Measurements from ENCODE around the gene NR4A1.

Gene NR4A1

DNA sequence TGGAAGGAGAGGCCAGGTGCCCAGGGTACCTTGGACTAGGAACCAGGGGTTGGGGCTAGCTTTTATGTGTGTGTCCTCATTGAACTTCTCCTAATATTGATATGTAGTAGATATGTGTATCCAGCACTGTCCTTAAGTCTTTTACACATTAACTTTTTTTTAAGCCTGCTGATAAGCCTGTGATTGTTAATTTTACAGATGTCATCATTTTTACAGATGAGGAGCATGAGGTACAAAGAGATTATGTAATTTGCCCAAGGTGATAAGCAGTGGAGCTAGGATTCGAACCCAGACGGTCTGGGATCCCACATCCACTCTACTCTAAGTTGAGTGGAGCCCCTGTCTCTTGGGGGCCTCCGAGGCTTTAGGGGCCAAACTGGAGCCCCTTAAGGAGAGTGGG, 10.2 kb upstream of the NR4A1 start:
- Mint-ChIP-seq H3K4me3 (no peak overlapping the region), H3K36me3 (ENCODE audit: low read depth) (no peaks in the 10 kb centered on the region), H3K9me3 (no peaks in the 10 kb centered on the region), H3K27ac (no peak overlapping the region), H3K4me1 (ENCODE audit: low read depth) (peaks cover 56% of the 10 kb centered on the region), H3K27me3 (peaks cover 32% of the 10 kb centered on the region)
- intact Hi-C loops (cut with micrococcal nuclease), result no loop called here

DNA sequence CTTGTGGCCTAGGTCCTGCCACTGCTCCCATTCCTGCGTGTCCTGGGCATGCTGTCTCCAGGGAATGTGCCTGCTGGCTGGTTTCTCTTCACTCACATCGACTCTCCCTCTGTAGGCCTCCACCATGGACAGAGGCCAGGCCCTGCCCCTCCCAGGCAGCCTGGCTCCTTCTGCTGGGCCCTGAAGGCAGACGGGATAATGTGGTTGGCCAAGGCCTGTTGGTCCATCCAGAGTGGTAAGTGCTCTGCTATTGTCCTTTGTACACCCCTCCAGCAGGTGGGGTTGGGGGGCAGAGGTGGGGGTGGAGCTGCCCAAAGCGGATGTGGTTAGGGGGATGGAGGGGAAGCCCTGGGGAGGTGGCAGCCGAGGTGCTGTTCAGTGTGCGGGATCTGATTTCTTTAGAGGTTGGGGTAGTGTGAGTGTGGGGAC, 9.5 kb upstream of the NR4A1 start:
- H3K9me3 Mint-ChIP-seq, result no peaks in the 10 kb centered on the region
- H3K27me3 Mint-ChIP-seq, result peaks cover 28% of the 10 kb centered on the region
- no peaks in the 10 kb centered on the region for H3K36me3 Mint-ChIP-seq (ENCODE audit: low read depth)
- peak overlapping the region; percentile 14 for H3K27ac Mint-ChIP-seq
- H3K4me3 Mint-ChIP-seq, result no peak overlapping the region
- H3K4me1 Mint-ChIP-seq (ENCODE audit: low read depth), result peaks cover 59% of the 10 kb centered on the region
- intact Hi-C loops (cut with micrococcal nuclease), result no loop called here

DNA sequence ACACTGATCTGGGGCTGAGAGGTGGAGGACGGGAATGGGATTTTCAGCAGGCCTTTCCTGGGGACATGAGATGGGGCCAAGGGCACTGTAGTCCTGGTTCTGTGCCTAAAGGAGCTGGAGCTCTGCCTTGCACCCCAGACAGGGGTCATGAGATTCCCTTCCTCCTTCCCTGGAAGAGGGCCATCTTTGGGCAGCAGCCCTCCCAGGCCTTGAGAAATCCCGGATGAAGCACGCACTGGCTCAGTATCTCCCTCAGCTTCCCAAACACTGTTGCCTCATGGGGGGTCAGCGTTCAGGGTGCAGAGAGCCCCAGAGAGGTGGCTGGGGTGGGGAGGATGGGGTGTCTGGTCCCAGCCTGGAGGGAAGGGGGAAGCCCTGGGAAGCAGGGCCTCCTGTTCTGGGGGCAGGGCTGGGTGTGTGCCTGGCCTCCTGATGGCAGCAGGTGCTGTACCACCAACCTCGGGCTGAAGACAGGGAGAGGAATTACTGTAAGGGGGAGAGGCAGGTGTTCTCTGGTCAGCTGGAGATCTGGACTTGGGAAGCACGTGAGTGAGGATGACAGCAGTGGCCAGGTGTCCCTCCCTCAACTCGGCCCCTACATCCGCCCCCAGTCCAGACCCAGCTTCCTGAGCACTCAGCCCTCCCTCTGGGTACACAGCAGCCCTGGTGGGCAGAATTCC, 8.4 kb upstream of the NR4A1 start:
- Mint-ChIP-seq H3K4me3 (no peak overlapping the region), H3K9me3 (no peaks in the 10 kb centered on the region), H3K27me3 (peaks cover 22% of the 10 kb centered on the region), H3K36me3 (ENCODE audit: low read depth) (no peaks in the 10 kb centered on the region), H3K4me1 (ENCODE audit: low read depth) (peaks cover 63% of the 10 kb centered on the region), H3K27ac (no peak overlapping the region)
- intact Hi-C loops (cut with micrococcal nuclease), result no loop called here

DNA sequence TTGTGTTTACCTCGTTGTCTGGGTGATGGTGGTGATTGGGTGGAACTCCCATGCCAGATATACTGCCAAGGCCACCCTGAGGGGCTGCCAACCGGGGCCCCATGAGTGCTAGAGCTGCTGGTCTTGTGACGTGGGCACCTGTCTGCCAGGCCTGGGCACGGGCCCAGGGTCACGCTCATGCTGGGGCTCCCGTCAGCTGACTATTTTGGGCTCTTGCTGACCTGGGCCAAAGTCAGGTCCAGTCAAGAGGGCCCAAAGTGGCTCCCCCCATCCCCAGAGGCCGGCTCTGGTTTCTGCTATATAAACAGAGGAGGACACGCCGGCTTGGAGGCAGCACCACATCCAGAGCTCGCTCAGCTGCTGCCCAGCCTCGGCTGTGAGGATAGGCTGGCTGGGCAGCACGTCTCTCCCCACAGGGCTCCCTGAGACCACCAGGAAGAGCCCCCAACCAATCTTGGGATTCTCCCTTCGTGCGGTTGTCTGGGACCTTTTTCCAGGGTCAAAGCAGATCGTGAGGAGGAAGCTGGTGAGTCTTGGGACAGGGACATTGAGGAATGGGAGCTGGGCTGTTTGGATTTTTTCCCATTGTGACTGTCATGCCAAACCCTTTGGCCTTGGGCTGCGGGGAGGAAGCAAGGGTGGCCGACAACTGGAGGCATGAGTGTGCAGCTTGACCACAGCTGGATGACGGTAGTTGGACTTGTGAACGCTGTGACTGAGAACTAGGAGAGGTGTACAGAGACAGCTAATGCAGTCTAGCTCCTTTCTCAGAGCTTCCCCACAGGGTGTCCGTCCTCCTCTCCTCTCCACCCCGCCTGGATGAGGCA, 7.6 kb upstream of the NR4A1 start:
- peaks cover 57% of the 10 kb centered on the region for H3K4me1 Mint-ChIP-seq (ENCODE audit: low read depth)
- intact Hi-C loops (cut with micrococcal nuclease), result no loop called here
- no peaks in the 10 kb centered on the region for H3K9me3 Mint-ChIP-seq
- H3K27ac Mint-ChIP-seq, result no peak overlapping the region
- peaks cover 18% of the 10 kb centered on the region for H3K27me3 Mint-ChIP-seq
- no peaks in the 10 kb centered on the region for H3K36me3 Mint-ChIP-seq (ENCODE audit: low read depth)
- no peak overlapping the region for H3K4me3 Mint-ChIP-seq

DNA sequence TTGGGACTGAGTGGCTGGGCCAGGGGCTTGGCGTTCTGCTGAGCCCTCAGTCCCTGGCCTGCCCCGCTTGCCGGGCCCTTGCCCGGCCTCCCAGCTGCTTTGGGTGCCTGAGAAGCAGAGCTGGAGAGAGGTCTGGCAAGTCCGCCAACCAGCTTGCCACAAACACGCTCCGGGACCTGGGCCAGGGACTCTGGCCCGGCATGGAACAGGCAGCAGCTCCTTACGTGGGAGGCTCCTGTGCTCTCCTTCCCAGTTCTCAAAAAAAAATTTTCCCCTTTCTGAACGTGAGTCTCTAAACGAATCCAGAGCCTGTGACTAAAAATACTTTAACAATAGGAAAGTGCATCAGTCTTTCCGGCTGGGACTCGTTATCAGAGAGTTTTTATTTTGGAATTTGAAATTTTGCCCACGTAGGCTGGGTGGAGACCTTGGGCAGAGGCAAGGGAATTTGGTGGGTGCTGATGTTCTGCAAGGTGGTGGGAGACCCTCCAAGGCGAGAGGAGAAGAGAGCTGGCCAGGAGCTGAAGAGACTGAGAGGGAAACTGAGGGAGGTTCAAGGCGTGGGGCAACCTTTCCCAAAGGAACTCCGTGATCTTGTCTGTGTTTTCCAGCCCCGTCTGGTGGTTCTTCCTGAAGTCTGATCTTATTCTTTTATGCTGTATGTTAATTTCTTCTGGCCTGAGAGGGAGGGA, 6.8 kb upstream of the NR4A1 start:
- H3K4me3 Mint-ChIP-seq, result no peak overlapping the region
- peaks cover 59% of the 10 kb centered on the region for H3K4me1 Mint-ChIP-seq (ENCODE audit: low read depth)
- no peaks in the 10 kb centered on the region for H3K36me3 Mint-ChIP-seq (ENCODE audit: low read depth)
- H3K9me3 Mint-ChIP-seq, result no peaks in the 10 kb centered on the region
- intact Hi-C loops (cut with micrococcal nuclease), result no loop called here
- peaks cover 23% of the 10 kb centered on the region for H3K27me3 Mint-ChIP-seq
- no peak overlapping the region for H3K27ac Mint-ChIP-seq

DNA sequence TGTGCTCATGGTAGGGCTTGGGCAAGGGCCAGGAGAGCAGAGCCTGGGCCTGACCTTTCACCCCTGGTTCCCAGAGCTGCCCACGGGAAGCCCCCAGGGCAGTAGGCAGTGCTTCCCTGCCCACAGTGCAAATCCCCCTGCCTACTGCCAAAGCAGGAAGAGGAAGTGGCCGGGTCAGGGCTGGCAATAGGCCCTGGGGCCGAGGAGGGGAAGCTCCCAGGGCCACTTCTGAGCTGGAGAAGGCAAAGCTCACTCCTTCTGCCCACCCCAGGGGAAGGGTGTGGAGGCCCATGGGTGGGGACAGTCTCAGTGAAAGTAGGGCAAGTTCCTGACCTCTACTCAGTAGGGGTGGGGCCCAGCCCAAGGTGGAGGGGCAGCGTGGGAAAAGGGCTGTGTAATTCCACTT, 5.4 kb upstream of the NR4A1 start:
- Mint-ChIP-seq H3K4me3 (no peak overlapping the region), H3K36me3 (ENCODE audit: low read depth) (no peaks in the 10 kb centered on the region), H3K9me3 (no peaks in the 10 kb centered on the region), H3K27me3 (peaks cover 22% of the 10 kb centered on the region), H3K27ac (peak overlapping the region; percentile 90), H3K4me1 (ENCODE audit: low read depth) (peaks cover 68% of the 10 kb centered on the region)
- intact Hi-C loops (cut with micrococcal nuclease), result no loop called here

DNA sequence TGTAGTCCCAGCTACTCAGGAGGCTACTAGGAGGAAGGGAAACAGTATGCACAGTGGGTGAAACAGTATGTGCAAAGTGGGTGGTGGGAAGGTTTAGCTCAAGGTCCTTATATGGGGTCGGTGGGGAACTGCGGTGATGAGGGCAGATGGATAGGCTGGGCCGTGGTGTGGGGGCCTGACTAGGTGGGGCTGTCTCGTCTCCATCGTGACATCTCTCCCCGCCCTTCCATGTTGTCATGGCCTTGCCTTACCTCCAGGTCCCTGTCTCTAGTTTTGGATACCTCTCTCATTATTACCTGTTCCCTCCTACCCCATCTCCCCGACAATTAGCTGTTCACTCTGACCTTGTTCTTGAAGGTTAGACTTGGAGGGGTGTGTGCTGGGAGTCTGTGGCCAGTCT, 4.4 kb upstream of the NR4A1 start:
- Mint-ChIP-seq H3K27ac (peak overlapping the region; percentile 12), H3K27me3 (peaks cover 26% of the 10 kb centered on the region), H3K9me3 (no peaks in the 10 kb centered on the region), H3K4me1 (ENCODE audit: low read depth) (peaks cover 74% of the 10 kb centered on the region), H3K36me3 (ENCODE audit: low read depth) (no peaks in the 10 kb centered on the region), H3K4me3 (no peak overlapping the region)
- intact Hi-C loops (cut with micrococcal nuclease), result no loop called here

DNA sequence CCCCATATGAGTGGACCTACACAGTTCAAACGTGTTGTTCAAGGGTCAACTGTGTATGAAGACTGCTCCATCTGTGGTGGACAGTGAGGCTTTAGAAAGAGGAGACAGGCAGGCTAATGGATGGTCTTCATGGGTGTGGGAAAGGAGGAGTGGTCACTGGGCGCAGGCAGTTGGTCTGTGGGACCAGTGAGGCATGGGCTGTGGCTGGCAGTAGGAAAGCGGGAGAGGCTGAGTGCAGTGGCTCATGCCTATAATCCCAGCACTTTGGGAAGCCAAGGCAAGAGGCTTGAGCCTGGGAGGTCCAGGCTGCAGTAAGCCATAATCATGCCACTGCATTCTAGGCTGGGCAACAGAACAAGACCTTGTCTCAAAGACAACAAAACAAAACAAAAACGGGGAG, 2.0 kb upstream of the NR4A1 start:
- Mint-ChIP-seq H3K27me3 (peaks cover 32% of the 10 kb centered on the region), H3K4me1 (ENCODE audit: low read depth) (peaks cover 66% of the 10 kb centered on the region), H3K4me3 (no peak overlapping the region), H3K36me3 (ENCODE audit: low read depth) (no peaks in the 10 kb centered on the region), H3K9me3 (no peaks in the 10 kb centered on the region), H3K27ac (peak overlapping the region; percentile 89)
- intact Hi-C loops (cut with micrococcal nuclease), result no loop called here

DNA sequence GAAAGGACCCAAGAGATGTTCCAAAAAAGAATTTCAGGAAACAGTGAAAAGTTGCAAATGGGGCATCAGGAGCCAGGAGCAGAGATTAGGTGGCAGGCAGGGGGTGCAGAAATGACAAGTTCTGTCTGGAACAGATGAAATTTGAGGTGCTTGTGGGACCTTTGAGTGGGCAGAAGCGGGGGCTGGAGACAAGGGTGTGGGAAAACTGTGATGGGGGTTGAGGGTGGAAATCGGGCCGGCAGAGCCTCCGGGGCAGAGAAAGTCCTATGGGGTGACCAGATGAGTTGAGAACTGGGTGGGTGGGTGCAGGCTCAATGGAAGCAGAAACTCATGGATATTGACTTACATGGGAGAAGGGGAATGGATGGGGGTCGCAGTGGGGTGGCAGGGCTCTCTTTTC, 1.6 kb upstream of the NR4A1 start:
- intact Hi-C loops (cut with micrococcal nuclease), result loop anchor here (2.0 kb wide), 1 partner anchor 25 kb away; no protein-coding TSS in a partner anchor
- H3K4me1 Mint-ChIP-seq (ENCODE audit: low read depth), result peaks cover 62% of the 10 kb centered on the region

DNA sequence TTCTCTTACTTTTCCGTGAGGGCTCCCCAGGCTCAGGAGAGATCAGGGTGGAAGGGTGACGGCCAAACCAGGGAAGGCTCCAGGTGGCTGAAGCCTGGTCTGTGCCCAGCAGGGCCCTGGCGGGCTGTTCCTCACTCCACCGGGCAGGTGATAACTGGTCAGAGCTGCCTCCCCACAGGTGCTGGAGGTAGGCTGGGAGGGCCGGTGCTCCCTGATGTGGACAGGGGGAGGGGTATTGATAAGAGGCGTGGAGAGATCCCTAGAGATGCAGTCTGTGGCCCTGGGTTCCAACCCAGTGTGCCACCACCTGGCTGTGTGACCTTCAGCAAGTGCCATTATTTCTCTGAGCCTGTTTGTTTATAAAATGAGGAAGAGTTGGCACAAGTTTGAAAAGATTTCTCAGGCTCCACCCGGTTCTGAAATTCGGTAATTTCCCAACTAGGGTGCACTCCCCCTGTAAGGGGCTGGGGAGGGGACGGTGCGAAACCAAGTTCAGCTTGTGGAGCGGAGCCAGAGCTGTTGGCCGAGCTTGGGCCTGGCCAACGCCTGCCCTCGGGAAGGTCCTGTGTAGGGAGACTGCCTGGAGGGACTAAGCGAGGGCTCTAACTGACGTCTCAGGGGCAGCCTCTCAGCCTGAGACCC, 1.0 kb upstream of the NR4A1 start:
- Mint-ChIP-seq H3K27me3 (peaks cover 36% of the 10 kb centered on the region), H3K9me3 (no peaks in the 10 kb centered on the region), H3K36me3 (ENCODE audit: low read depth) (no peaks in the 10 kb centered on the region), H3K27ac (peak overlapping the region; percentile 89), H3K4me3 (peak overlapping the region; percentile 81), H3K4me1 (ENCODE audit: low read depth) (peaks cover 57% of the 10 kb centered on the region)
- intact Hi-C loops (cut with micrococcal nuclease), result loop anchor here (2.0 kb wide), 1 partner anchor 25 kb away; no protein-coding TSS in a partner anchor

More for the DNA sequence above, 1.6 kb upstream of the NR4A1 start:
- peaks cover 35% of the 10 kb centered on the region for H3K27me3 Mint-ChIP-seq
- peak overlapping the region; percentile 1 for H3K4me3 Mint-ChIP-seq
- no peaks in the 10 kb centered on the region for H3K36me3 Mint-ChIP-seq (ENCODE audit: low read depth)
- H3K9me3 Mint-ChIP-seq, result no peaks in the 10 kb centered on the region
- peak overlapping the region; percentile 89 for H3K27ac Mint-ChIP-seq

DNA sequence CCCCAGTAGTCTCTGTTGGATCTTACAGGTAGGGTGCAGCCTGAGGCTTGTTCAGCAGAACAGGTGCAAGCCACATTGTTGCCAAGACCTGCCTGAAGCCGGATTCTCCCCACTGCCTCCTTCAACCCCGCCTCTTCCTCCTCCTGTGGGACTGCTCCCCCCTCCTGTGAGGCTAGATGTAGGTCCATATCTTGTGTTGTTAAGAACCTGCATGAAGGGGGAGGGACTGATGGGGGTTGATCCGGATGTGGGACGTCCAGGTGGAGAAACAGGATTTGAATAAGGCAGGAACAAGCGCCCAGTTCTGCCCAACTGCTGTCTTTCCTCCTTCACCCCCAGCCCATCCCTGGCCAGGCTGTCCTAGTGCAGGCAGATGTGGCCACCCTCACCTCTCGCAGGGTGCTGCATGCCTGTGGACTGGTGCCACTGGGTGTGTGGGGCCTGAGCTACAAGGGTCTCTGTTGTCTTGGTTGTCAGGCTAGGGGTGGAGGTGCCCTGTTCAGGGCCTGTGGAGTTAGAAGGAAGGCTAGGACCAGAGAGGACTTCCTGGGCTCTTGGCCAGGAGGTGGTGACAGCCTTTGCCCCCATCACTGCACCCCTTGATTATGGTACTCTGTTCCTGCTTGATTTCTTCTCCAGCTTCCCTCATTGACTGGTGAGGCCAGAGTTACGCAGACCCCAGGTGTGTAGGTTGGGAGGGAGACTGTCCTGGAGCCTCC, 1.4 kb downstream of the NR4A1 start:
- no peak overlapping the region for H3K4me3 Mint-ChIP-seq
- H3K36me3 Mint-ChIP-seq (ENCODE audit: low read depth), result peaks cover 5% of the 10 kb centered on the region
- peaks cover 33% of the 10 kb centered on the region for H3K4me1 Mint-ChIP-seq (ENCODE audit: low read depth)
- intact Hi-C loops (cut with micrococcal nuclease), result no loop called here
- H3K27me3 Mint-ChIP-seq, result peaks cover 36% of the 10 kb centered on the region
- H3K27ac Mint-ChIP-seq, result no peak overlapping the region
- H3K9me3 Mint-ChIP-seq, result no peaks in the 10 kb centered on the region

DNA sequence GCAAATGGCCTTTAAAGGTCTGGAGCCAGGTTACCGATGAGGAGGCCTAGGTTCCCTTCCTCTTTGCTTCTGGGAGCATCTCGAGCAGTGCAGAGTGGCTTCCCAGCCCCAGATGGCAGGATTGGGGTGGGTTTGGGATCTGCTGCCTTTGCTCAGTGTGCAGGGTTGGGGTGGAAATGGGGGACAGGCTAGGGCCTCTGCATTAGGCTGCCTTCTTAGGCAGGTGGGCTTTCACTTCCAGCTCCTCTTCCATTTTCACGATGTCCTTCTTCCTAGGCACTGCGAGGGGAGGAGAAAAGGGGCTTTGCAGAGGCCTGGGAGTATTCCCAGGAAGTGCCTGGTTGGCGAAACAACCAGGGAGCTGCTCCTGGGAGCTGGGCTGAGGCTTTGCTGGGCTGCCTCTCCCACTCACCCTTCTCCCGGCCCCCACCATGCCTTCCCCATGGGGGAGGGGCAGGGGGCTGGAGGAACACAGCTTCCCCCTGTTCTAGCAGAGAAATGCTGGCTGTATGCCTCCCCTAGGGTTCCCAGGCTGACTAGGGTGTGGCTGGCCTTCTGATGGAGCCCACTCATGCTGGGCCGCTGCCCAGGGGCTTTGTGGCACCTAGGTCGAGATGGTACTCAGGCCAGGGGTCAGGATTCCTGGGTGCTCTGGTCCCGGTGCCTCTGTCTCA, 2.4 kb downstream of the NR4A1 start:
- intact Hi-C loops (cut with micrococcal nuclease), result no loop called here
- no peak overlapping the region for H3K4me3 Mint-ChIP-seq
- no peaks in the 10 kb centered on the region for H3K9me3 Mint-ChIP-seq
- peaks cover 36% of the 10 kb centered on the region for H3K27me3 Mint-ChIP-seq
- H3K36me3 Mint-ChIP-seq (ENCODE audit: low read depth), result peaks cover 5% of the 10 kb centered on the region
- H3K27ac Mint-ChIP-seq, result no peak overlapping the region
- H3K4me1 Mint-ChIP-seq (ENCODE audit: low read depth), result peaks cover 33% of the 10 kb centered on the region

Data from dendritic cell treated with granulocyte-macrophage colony-stimulating factor and Interleukin-4, amounts not matched to agents 40 ng/mL and 50 ng/mL, for 4 days (primary cell).